ENCODE measurements around the gene CCDC186. TPM values are rescaled to one million over a fixed set of nuclear protein-coding genes. Genes with fewer than 3 reads are reported as not detected.

Gene CCDC186
- total and polyA plus RNA-seq, 2 donors from 2014 or later: 4.7 to 34.2 TPM

GRCh38 chr10:114110174-114110972 is 63.6 kb downstream of the CCDC186 start:
- FAIRE-seq: no peak
- TF ChIP-seq, protein P1, sequence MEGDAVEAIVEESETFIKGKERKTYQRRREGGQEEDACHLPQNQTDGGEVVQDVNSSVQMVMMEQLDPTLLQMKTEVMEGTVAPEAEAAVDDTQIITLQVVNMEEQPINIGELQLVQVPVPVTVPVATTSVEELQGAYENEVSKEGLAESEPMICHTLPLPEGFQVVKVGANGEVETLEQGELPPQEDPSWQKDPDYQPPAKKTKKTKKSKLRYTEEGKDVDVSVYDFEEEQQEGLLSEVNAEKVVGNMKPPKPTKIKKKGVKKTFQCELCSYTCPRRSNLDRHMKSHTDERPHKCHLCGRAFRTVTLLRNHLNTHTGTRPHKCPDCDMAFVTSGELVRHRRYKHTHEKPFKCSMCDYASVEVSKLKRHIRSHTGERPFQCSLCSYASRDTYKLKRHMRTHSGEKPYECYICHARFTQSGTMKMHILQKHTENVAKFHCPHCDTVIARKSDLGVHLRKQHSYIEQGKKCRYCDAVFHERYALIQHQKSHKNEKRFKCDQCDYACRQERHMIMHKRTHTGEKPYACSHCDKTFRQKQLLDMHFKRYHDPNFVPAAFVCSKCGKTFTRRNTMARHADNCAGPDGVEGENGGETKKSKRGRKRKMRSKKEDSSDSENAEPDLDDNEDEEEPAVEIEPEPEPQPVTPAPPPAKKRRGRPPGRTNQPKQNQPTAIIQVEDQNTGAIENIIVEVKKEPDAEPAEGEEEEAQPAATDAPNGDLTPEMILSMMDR (IDR thresholded peaks at IDR 0.05; ENCODE audit: borderline replicate concordance, extremely low read depth, insufficient read depth): peak; percentile 11
- Histone ChIP-seq H3K4me3 (ENCODE audit: low read length in 3 of 3) (no peak overlapping the region), H3K9me3 (ENCODE audit: control insufficient read depth in 2 of 3, insufficient read depth in 1 of 3, low read length in 3 of 3) (no peaks in the 10 kb centered on the region), H3K4me1 (ENCODE audit: control insufficient read depth in 2 of 3, insufficient read depth in 2 of 3, low read depth in 1 of 3, low read length in 3 of 3) (no peaks in the 10 kb centered on the region), H3K9ac (ENCODE audit: low read length in 3 of 3) (no peak overlapping the region), H3K36me3 (ENCODE audit: control insufficient read depth in 2 of 3, insufficient read depth in 3 of 3, low read length in 3 of 3) (no peaks in the 10 kb centered on the region), H3K27me3 (ENCODE audit: control insufficient read depth, insufficient read depth, low read length) (no peaks in the 10 kb centered on the region), H3K27ac (ENCODE audit: low read depth in 2 of 2, low read length in 2 of 2) (no peak overlapping the region)
- no peak for DNase-seq
- intact Hi-C loops (cut with DNase I): no loop called here

DNA sequence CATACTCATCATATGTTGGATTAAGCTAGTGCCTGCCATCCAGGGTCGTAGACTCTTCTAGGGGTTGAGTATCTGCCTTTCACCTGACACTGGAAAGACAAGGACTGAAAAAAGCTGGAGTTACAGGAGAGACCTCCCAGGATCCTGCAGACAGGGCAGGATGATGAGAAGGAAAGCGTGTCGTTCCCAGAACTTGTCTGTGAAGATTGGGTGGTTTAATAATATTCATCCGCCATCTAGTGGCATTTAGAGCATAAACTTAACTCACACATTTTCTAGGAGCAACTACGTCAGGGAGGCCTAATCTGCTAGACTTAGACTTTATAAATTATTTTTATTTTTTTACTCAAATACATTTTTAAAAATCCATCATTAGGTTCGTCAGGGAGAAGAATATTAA is 70.7 kb downstream of the CCDC186 start:
- no peaks in the 10 kb centered on the region for H3K27me3 ChIP-seq (ENCODE audit: control insufficient read depth, insufficient read depth, low read length)
- peak; percentile 87 for FAIRE-seq
- intact Hi-C loops (cut with DNase I): no loop called here
- no peak overlapping the region for H3K9ac ChIP-seq (ENCODE audit: low read length in 3 of 3)
- peaks cover 0 to 8% (median 0%) of the 10 kb centered on the region in 3 donors for H3K4me1 ChIP-seq (ENCODE audit: control insufficient read depth in 2 of 3, insufficient read depth in 2 of 3, low read depth in 1 of 3, low read length in 3 of 3)
- peak in 2 of 5 donors; percentile 69 to 82 for DNase-seq
- no peaks in the 10 kb centered on the region for H3K36me3 ChIP-seq (ENCODE audit: control insufficient read depth in 2 of 3, insufficient read depth in 3 of 3, low read length in 3 of 3)
- TF ChIP-seq, protein P1 (IDR thresholded peaks at IDR 0.05; ENCODE audit: borderline replicate concordance, extremely low read depth, insufficient read depth): peak; percentile 65
- H3K4me3 ChIP-seq (ENCODE audit: low read length in 3 of 3): no peak overlapping the region
- H3K27ac ChIP-seq (ENCODE audit: low read depth in 2 of 2, low read length in 2 of 2): no peak overlapping the region
- no peaks in the 10 kb centered on the region for H3K9me3 ChIP-seq (ENCODE audit: control insufficient read depth in 2 of 3, insufficient read depth in 1 of 3, low read length in 3 of 3)

DNA sequence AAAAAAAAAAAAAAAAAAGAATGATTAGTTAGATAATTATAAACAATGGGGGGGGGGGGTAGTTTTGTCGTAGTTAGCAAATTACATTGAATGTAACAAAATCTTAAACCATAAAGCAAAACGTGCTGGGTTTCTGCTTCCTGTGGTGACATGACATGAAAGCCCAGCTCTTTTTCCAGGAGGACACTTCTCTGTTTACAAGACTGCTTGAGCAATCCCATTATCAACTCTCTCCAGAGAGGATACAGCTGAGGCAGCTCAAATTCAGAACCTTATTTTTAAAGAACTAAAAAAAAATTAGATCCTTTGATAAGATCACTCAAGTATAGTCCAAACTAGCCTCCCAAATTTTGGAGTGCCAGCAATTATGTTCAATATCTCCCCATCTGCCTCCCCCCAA is 71.7 kb downstream of the CCDC186 start:
- Histone ChIP-seq H3K4me1 (ENCODE audit: control insufficient read depth in 2 of 3, insufficient read depth in 2 of 3, low read depth in 1 of 3, low read length in 3 of 3) (peaks cover 0 to 8% (median 0%) of the 10 kb centered on the region in 3 donors), H3K4me3 (ENCODE audit: low read length in 3 of 3) (no peak overlapping the region), H3K27ac (ENCODE audit: low read depth in 2 of 2, low read length in 2 of 2) (no peak overlapping the region), H3K9me3 (ENCODE audit: control insufficient read depth in 2 of 3, insufficient read depth in 1 of 3, low read length in 3 of 3) (no peaks in the 10 kb centered on the region), H3K27me3 (ENCODE audit: control insufficient read depth, insufficient read depth, low read length) (no peaks in the 10 kb centered on the region), H3K9ac (ENCODE audit: low read length in 3 of 3) (no peak overlapping the region), H3K36me3 (ENCODE audit: control insufficient read depth in 2 of 3, insufficient read depth in 3 of 3, low read length in 3 of 3) (no peaks in the 10 kb centered on the region)
- FAIRE-seq: no peak
- no peak for DNase-seq
- TF ChIP-seq, protein P1 (IDR thresholded peaks at IDR 0.05; ENCODE audit: borderline replicate concordance, extremely low read depth, insufficient read depth): no peak
- intact Hi-C loops (cut with DNase I): no loop called here

Measured in kidney (tissue), 14 donors.